Measurements from ENCODE around the gene PKIB.

Gene PKIB

DNA sequence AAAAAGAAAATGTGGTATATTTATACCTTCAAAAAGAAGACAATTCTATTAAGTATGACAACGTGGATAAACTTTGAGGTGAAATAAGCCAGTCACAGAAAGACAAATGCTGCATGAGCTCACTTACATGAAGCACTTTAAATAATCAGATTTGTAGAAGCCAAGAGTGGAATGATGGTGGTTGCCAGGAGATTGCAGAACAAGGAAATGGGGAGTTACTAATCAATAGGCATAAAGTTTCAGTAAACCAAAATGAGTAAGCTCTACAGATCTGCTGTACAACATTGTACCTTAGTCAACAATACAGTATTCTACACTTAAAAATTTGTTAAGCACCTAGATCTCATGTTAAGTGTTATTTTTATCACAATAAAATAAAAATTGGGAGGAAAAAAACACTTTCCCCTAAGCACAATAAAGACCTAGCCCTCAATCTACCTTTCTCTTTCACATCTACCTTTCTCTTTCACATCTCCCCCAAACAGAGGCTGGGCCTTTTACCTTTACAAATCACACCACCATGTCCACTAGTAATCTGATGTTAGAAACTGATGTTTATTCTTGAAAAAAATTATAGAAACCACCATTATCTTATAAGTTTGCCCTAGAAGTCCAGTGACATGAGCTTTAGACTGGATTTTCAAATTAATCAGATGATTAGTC is 73.9 kb downstream of the PKIB start:
- TF ChIP-seq, protein P1, sequence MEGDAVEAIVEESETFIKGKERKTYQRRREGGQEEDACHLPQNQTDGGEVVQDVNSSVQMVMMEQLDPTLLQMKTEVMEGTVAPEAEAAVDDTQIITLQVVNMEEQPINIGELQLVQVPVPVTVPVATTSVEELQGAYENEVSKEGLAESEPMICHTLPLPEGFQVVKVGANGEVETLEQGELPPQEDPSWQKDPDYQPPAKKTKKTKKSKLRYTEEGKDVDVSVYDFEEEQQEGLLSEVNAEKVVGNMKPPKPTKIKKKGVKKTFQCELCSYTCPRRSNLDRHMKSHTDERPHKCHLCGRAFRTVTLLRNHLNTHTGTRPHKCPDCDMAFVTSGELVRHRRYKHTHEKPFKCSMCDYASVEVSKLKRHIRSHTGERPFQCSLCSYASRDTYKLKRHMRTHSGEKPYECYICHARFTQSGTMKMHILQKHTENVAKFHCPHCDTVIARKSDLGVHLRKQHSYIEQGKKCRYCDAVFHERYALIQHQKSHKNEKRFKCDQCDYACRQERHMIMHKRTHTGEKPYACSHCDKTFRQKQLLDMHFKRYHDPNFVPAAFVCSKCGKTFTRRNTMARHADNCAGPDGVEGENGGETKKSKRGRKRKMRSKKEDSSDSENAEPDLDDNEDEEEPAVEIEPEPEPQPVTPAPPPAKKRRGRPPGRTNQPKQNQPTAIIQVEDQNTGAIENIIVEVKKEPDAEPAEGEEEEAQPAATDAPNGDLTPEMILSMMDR (IDR thresholded peaks at IDR 0.05; ENCODE audit: low read length, missing control alignments) = no peak
- DNase-seq (ENCODE audit: low read depth) = no peak
- no peak overlapping the region for H3K4me3 ChIP-seq (replicated peaks; ENCODE audit: low read depth, low read length)

DNA sequence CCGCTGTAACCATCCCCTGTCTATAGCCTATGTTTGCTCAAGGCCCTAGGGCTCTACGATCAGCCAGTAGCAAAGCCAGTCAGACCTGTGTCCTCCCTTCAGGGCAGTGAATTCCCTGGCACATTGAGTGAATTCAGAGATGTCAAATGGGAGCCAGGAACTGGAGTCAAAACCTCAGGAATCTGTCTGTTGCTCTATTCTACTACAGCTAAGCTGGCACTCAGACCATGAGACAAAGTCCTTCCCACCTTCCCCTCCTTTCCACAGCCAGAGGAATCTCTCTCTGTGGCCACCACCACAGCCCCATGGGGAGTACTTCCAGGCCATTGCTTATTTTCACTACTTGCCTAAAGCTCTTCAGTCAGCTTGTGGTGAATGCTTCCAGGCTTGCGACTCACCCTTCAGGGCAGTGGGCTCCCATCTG is 82.0 kb downstream of the PKIB start:
- DNase-seq (ENCODE audit: low read depth) = peak; percentile 46
- H3K4me3 ChIP-seq (replicated peaks; ENCODE audit: low read depth, low read length) = no peak overlapping the region
- TF ChIP-seq, protein P1 (IDR thresholded peaks at IDR 0.05; ENCODE audit: low read length, missing control alignments) = no peak

DNA sequence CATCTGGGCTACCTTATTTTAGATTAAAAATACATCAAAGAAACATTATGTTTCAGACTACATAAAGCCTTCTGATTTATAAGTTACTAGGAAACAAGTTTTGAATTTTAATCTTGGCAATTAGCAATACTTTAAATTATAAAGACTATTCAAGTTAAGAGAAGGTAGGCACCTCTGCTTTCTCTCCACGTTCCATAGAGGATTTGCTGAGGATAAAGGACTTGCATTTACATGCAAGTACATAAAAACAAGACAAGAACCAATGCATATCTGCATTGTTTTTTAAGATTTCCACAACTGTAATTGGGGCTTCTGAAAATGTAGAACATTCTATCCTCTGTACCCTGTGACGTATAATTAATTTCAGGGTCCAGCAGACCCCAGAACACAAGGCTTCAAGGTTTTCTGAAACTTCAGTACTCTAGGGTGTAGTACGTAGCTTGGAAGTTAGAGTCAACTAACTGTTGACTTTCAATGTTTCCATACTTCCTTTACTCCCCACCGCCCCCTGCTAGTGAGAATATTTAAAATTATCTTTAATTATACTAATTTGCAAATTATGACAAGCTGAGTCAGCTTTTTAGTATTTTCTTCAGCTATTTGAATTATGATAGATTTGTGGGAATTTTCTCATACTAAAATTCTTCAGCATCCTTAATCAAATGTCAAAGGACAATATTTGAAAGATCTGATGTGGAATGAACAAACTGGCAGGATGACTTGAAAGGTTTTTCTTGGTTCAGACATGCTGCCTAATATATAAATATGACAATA is 82.8 kb downstream of the PKIB start:
- TF ChIP-seq, protein P1 (IDR thresholded peaks at IDR 0.05; ENCODE audit: low read length, missing control alignments) = no peak
- no peak overlapping the region for H3K4me3 ChIP-seq (replicated peaks; ENCODE audit: low read depth, low read length)
- no peak for DNase-seq (ENCODE audit: low read depth)

DNA sequence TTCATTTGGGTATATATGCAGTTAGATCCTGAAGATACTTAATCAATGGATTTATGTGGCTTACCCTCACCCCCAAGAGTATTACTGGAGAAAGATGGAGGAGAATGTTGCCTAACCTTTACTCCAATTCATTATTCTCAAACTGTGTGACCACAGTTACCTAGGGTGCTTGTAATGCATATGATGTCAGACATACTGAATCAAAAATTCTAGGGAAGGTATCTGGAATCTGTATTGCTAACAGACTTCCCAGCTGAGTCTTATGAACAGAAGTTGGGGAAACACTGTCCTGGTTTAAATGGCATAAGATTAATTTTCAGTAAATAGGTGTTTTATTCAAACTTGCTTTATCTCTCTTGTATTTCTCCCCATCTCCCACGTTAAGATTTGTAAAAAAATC is 83.9 kb downstream of the PKIB start:
- TF ChIP-seq, protein P1 (IDR thresholded peaks at IDR 0.05; ENCODE audit: low read length, missing control alignments) = no peak
- H3K4me3 ChIP-seq (replicated peaks; ENCODE audit: low read depth, low read length) = no peak overlapping the region
- no peak for DNase-seq (ENCODE audit: low read depth)

DNA sequence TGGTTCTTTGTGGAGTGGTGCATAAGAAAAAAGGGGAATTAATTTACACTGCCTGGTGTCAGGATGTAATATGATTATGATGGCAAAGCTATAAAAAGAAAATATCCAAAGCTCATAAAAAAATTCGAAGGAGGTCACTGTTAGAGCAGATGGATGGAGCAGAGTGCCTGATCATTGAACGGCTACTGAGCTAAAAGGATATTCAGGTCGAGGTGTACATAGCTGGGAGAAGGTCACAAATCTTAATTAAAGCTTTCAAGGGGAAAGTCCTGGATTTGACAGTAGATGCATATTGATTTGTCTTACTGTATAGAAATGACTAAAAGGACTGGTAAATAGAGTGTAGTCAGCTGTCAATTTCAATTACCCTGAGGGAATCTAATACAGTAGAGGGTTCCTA is 84.4 kb downstream of the PKIB start:
- no peak overlapping the region for H3K4me3 ChIP-seq (replicated peaks; ENCODE audit: low read depth, low read length)
- TF ChIP-seq, protein P1 (IDR thresholded peaks at IDR 0.05; ENCODE audit: low read length, missing control alignments) = no peak
- DNase-seq (ENCODE audit: low read depth) = no peak

DNA sequence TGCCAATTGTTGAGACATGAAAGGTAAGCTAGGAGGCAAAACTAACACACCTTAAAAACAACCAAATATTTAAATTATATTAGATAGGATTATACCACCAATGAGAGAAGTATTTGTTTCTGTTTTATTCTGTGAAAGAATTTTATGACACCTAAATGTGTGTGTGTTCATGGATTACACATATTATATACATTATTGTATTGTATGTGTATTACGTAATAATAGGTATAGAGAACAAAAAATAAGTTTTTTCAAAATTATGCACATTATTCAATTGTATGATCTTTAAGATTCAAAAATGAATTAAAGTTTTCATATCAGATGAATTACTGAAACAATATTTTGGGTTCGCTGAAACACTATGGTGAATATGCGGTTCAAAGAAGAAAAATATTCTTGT is 85.0 kb downstream of the PKIB start:
- TF ChIP-seq, protein P1 (IDR thresholded peaks at IDR 0.05; ENCODE audit: low read length, missing control alignments) = no peak
- no peak overlapping the region for H3K4me3 ChIP-seq (replicated peaks; ENCODE audit: low read depth, low read length)
- no peak for DNase-seq (ENCODE audit: low read depth)
